Measurements from ENCODE around the gene NRN1.

NRN1 gene

DNA sequence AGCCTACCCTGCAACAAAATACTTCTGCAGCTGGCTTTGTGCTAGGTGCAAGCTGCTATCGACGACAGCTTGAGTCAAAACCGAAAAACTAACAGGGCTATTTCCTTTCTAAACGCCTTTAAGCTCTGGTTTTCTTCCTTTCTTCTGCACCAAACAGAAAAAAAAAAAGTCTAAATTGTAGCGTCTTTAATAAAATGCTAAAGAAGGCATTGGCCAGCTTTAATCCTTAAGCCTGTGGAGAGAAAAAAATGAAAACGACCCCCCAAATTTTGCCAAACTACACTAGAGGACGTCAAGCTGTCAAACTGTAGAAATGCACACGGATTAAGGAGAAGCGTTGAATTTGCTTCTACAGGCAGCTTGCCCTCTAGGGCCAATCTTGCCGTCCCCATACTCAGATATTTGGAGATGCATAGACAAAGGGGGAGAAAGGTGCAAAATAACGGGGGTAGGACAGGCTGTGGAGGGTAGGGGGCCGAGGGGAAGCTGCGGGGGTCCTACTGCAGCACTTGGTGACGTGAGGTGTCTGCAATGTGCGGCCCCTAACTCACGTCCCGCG is 1.4 kb upstream of the NRN1 start:
- TF ChIP-seq POLR2AphosphoS5 (IDR thresholded peaks at IDR 0.05; ENCODE audit: low read depth, low read length) (no peak), TAF1 (IDR thresholded peaks at IDR 0.05; ENCODE audit: borderline replicate concordance, low read depth, low read length) (no peak), POLR2A (IDR thresholded peaks at IDR 0.05; ENCODE audit: low read depth, low read length) (no peak)
- FAIRE-seq (no peak), DNase-seq (ENCODE audit: insufficient read length) (no peak)

DNA sequence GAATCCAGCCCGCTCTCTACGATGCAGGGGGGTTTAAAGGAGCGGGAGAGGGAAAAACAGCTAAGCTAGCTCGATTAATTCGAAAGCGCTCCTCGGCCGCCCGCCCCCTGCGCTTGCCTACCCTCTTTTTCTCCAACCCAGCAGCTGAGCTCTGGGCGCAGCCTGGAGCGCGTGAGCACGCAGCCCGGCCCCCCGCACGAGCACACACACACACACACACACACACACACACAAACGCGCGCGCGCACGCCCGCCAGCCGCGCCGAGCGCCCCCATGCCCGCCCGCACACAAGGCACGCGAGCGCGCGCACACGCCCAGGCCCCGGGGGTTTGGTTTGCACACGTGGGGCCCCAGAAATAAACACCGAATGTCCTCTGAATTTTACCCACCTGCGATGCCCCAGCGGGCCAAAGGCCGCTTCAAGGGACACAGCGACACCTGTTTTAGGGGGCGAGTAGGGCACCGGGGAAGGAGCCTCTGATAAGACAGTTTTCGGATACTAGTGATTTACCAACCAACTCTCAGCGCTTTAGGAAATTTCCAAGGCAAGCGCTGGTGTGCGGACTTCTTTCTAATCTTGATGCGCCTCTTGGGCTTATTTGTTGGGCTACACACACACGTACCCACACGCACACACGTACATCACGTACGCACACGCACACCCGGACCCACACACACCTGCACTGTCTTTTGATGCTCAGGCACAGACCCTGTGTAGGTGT is 802 bp upstream of the NRN1 start:
- DNase-seq (ENCODE audit: insufficient read length) = no peak
- FAIRE-seq = peak; percentile 79
- TF ChIP-seq POLR2A (IDR thresholded peaks at IDR 0.05; ENCODE audit: low read depth, low read length) (no peak), POLR2AphosphoS5 (IDR thresholded peaks at IDR 0.05; ENCODE audit: low read depth, low read length) (no peak), TAF1 (IDR thresholded peaks at IDR 0.05; ENCODE audit: borderline replicate concordance, low read depth, low read length) (no peak)

DNA sequence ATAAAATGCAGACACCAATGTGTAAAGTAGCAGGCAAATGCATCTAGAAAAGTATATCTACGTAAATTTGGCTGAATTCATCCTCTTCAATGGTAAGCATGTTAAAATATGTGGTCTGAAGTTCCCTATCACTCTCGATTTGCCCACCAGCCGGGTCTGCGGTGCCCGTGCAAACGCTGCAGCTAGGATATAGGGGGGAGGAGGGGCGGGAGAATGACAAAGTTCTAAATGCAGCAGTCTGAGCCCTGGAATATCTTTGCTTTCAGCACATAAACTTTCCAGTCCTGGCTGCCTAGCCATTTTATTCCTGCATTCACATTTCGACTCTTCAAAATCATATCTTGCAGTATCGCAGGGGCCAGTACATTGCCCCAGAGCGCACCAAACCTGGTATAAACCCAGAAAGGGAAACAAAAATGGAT is 708 bp downstream of the NRN1 start:
- FAIRE-seq (no peak), DNase-seq (ENCODE audit: insufficient read length) (no peak)
- no peak for TF ChIP-seq POLR2AphosphoS5 (IDR thresholded peaks at IDR 0.05; ENCODE audit: low read depth, low read length)
- TF ChIP-seq TAF1 (IDR thresholded peaks at IDR 0.05; ENCODE audit: borderline replicate concordance, low read depth, low read length) = no peak
- TF ChIP-seq POLR2A (IDR thresholded peaks at IDR 0.05; ENCODE audit: low read depth, low read length) = no peak

DNA sequence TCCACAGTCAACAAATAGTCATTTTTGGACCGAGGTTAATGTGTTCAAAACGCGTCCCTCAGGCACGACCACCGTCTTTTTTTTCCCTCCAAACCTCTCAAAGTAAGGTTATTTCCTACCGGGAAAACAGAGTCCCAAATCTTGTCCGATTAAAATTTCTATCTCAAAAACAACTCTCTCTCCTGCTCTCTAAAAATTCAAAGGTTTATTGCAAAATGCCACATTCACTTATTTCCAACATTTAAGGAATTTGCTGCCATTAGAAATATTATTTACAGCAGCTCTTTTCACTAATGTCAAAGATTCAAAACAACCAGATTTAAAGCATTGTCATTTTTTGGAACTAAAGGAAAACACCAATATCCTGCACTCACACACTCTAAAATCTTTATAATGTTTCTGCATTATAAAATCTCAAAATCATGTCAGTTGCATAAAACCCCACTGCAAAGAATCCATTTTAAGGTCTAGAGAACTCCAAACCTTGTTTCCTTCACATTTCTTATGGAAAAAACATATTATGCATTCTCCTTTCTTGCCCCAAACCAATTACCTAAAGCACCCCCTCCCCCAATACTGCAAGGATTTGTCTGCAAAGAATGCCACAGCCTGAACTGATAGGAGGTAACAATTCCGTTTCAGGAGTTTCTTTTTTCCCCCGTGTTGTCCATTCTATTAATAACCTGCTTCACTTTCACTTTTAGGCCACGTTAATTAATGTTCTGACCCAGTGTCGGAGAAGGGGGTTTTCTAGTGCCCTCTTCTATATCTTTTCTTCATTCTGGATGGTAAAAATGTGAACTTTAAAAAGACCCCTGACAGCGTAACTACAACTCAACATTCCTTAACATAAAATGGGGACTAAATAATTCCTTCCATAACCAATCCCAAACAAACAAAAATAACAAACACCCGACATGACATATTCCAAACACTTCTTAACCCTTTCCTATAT is 1.4 kb downstream of the NRN1 start:
- no peak for DNase-seq (ENCODE audit: insufficient read length)
- no peak for FAIRE-seq
- no peak for TF ChIP-seq POLR2AphosphoS5 (IDR thresholded peaks at IDR 0.05; ENCODE audit: low read depth, low read length)
- no peak for TF ChIP-seq TAF1 (IDR thresholded peaks at IDR 0.05; ENCODE audit: borderline replicate concordance, low read depth, low read length)
- no peak for TF ChIP-seq POLR2A (IDR thresholded peaks at IDR 0.05; ENCODE audit: low read depth, low read length)

DNA sequence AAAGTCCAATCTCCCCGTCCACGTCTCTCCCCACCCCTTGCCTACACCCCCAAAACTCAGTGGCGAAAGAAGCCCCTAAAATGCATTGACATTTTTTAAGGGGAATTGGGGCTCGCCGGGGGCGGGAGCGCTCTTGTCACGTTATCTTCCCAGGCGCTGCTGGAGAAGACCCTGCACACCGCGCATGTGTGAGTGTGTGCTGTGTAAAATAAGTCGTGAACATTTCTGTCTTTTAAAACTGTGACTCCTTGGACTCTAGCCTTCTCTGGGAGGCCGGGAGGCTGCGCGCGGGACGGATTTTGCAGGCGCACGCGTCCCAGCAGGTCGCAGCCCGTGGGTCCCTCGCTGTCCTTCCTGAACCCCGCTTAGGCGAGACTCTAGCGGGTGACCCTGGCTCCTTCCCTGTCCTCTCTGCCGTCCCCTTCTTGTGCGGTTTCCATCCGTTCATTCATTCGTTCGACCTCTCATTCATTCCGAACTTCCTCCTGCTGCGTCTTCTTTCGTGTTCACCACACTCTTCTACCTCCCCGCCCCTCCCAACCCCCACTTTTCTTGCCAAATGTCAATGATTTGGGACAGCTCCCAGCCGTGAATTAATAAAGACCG is 2.2 kb downstream of the NRN1 start:
- FAIRE-seq (no peak), DNase-seq (ENCODE audit: insufficient read length) (no peak)
- no peak for TF ChIP-seq POLR2A (IDR thresholded peaks at IDR 0.05; ENCODE audit: low read depth, low read length)
- no peak for TF ChIP-seq TAF1 (IDR thresholded peaks at IDR 0.05; ENCODE audit: borderline replicate concordance, low read depth, low read length)
- TF ChIP-seq POLR2AphosphoS5 (IDR thresholded peaks at IDR 0.05; ENCODE audit: low read depth, low read length) = no peak

DNA sequence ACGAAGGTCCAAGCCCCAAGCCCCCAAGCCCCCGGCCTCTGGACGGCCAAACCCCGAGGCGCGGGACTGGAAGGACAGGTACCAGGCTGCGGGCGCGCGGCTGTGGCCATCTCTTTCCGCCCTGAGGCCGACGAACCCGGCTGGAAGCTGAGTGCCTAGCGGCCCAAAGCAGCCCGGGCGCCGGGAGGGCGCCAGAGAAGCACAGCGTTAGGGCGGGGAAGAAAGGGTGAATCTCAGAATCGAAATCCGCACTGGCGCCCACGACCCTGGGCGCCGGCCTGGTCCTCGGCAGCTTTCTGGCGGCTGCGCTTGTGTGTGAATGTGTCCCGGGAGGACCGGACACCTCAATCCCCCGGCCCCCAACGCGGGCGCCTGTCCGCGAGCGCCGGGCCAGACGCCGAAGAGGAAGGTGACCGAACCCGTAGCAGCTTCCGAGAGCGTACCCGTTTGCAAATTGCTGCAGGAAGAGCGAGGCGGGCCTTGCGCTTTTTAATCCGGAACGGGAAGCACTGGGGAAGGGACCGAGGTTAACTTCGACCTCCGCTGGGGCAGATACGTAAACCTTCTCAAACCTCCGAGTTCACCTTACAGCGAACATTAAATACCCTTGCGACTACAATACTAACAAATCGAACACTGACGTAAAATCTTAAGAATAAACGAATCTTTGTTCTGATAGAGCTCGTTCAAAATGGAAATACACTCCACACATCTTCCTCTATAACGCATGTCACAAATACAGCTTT is 2.9 kb downstream of the NRN1 start:
- no peak for DNase-seq (ENCODE audit: insufficient read length)
- peak; percentile 68 for FAIRE-seq
- TF ChIP-seq POLR2A (IDR thresholded peaks at IDR 0.05; ENCODE audit: low read depth, low read length) (no peak), TAF1 (IDR thresholded peaks at IDR 0.05; ENCODE audit: borderline replicate concordance, low read depth, low read length) (no peak), POLR2AphosphoS5 (IDR thresholded peaks at IDR 0.05; ENCODE audit: low read depth, low read length) (no peak)

DNA sequence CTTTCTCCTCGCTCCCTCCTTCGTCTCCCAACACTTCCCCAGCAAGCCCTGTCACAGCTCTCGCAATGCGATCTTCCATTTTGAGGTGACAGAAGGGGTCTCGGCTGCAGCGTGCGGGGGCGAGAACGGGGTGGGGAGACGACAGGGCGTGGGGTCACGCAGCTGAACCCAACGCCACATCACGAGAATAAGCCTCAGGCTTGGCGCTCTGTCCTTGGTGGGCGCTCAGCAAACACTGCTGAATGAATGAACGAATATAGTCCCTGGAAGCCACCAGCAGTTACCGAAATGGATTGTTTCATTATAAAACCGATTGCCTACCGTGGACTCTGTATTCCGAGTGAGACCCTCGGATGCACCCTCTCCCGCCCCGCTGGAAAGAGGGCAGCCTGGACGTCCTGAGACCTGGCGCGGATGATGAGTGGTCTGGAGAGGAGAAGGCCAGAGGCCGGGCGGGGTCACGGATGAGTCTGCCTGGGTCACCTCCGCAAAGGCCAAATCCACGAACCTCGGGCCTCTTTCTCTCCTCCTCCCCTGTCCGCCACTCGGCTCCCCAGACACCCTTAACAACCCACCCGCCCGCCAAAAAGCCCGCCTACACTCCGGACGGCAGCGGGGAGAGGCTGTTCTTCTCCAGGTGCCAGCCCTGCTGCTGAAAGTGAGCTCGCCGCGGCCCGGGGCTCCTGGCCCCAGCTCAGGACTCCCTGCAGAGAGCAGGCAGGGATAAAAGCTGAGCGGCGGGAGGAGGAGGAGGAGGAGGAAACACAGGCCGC is 3.7 kb downstream of the NRN1 start:
- TF ChIP-seq TAF1 (IDR thresholded peaks at IDR 0.05; ENCODE audit: borderline replicate concordance, low read depth, low read length) = no peak
- no peak for FAIRE-seq
- DNase-seq (ENCODE audit: insufficient read length) = no peak

DNA sequence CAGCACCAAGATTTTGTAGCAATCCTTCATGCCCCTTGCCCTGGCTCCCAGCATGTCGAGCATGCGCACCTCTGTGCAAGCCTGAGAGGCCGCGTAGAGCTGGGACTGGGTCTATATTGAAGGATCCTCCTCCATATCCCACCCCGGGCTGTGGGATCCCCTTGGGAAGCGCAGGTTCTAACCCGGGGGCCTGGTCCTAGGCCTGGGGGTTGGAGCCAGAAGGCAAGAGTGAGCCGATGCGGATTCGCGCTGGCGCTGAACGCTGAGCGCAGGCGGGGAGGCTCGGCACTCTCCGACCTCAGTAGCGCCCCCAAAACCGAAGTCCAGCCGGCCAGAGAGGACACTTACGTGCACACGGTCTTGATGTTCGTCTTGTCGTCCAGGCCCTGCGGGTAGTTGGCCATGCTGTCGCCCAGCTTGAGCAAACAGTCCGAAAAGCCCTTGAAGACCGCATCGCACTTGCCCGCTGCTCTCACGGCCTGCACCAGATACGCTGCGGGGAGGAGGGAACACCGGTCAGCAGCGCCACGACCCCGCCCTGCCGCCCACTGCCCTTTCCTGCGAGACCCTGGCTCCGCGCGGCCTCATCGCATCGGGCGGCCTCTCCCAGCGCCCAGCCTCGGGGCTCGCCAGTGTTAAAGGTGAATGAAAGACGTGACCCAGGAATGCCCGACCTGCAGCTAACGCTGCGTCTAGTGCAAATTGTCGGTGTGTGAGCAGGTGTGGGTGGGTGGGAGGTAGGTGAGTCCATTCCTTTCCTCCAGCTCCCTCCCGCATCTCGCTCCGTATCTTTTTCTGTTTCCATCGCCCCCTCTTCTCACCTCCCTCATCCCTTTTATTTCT is 4.5 kb downstream of the NRN1 start:
- FAIRE-seq (no peak), DNase-seq (ENCODE audit: insufficient read length) (no peak)
- TF ChIP-seq POLR2A (IDR thresholded peaks at IDR 0.05; ENCODE audit: low read depth, low read length) = no peak
- no peak for TF ChIP-seq POLR2AphosphoS5 (IDR thresholded peaks at IDR 0.05; ENCODE audit: low read depth, low read length)
- TF ChIP-seq TAF1 (IDR thresholded peaks at IDR 0.05; ENCODE audit: borderline replicate concordance, low read depth, low read length) = no peak

DNA sequence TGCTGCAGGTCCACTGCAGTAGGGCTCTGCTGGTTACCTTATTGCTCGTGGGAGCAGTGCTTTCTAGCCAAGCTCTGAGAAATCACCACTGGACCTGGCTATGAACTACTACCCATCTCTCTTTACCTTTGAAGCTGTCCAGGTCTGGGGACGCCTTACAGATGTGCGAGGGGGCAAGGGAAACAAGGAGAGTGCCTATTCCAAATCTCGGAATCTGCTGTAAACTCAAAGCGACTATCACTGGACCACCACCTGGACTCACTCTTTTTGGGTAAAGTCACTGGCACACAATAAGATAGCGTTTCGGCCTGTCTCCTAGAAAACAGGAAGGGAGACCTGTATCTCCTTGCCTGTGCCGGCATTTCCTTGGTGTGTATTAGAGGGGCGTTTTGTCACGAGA is 5.3 kb downstream of the NRN1 start:
- FAIRE-seq = no peak
- TF ChIP-seq POLR2A (IDR thresholded peaks at IDR 0.05; ENCODE audit: low read depth, low read length) = no peak
- no peak for TF ChIP-seq TAF1 (IDR thresholded peaks at IDR 0.05; ENCODE audit: borderline replicate concordance, low read depth, low read length)
- no peak for TF ChIP-seq POLR2AphosphoS5 (IDR thresholded peaks at IDR 0.05; ENCODE audit: low read depth, low read length)
- DNase-seq (ENCODE audit: insufficient read length) = no peak

All from GM12892 (cell line).